ENCODE data around the gene DPAGT1. TPM values are rescaled to one million over a fixed set of nuclear protein-coding genes. Genes with fewer than 3 reads are reported as not detected.

The DPAGT1 gene
- total RNA-seq, 4 donors from 2014 or later = 14.2 to 28.7 (median 19.9) TPM

GRCh38 chr11:119121008-119121810, 19.6 kb upstream of the DPAGT1 start, which contains the start of gene HINFP:
HINFP (plus strand) TSS chr11:119121580; CDS start chr11:119126945, 5,365 bp downstream.
- under 1% methylated on average over 47 of the region's 54 CpGs for WGBS
- H3K9me3 ChIP-seq = no peaks in the 10 kb centered on the region
- intact Hi-C loops (cut with DNase I) = no loop called here
- H3K4me3 ChIP-seq = peak within 1 kb of the TSS; percentile 83 to 91 (median 87)
- H3K27me3 ChIP-seq = no peaks in the 10 kb centered on the region
- peaks cover 0 to 34% (median 29%) of the 10 kb centered on the region in 4 donors for H3K36me3 ChIP-seq
- TF ChIP-seq POLR2AphosphoS5 (IDR thresholded peaks at IDR 0.05) = peak; percentile 95
- peak in 1 of 3 experiments; percentile 19 for TF ChIP-seq CTCF (IDR thresholded peaks at IDR 0.05)
- TF ChIP-seq EP300 (IDR thresholded peaks at IDR 0.05) = no peak
- H3K4me1 ChIP-seq = peaks cover 20 to 35% (median 21%) of the 10 kb centered on the region in 4 donors
- DNase-seq (ENCODE audit: extremely low spot score) = peak; percentile 100
- H3K27ac ChIP-seq (replicated peaks in 1 of 4) = peak within 1 kb of the TSS; percentile 80 to 92 (median 84)

GRCh38 chr11:119120639-119121007, 19.0 kb upstream of the DPAGT1 start:
- H3K9me3 ChIP-seq = no peaks in the 10 kb centered on the region
- H3K27ac ChIP-seq (replicated peaks in 1 of 4) = peak overlapping the region; percentile 80 to 92 (median 84)
- no peak for DNase-seq (ENCODE audit: extremely low spot score)
- H3K36me3 ChIP-seq = peaks cover 0 to 40% (median 31%) of the 10 kb centered on the region in 4 donors
- H3K27me3 ChIP-seq = no peaks in the 10 kb centered on the region
- TF ChIP-seq EP300 (IDR thresholded peaks at IDR 0.05) (no peak), POLR2A (IDR thresholded peaks at IDR 0.05; ENCODE audit: low read depth) (no peak), POLR2AphosphoS5 (IDR thresholded peaks at IDR 0.05) (no peak), CTCF (IDR thresholded peaks at IDR 0.05) (no peak)
- peaks cover 20 to 29% (median 21%) of the 10 kb centered on the region in 4 donors for H3K4me1 ChIP-seq
- 12% methylated on average over 5 of the region's 5 CpGs for WGBS
- peak overlapping the region; percentile 83 to 91 (median 87) for H3K4me3 ChIP-seq
- intact Hi-C loops (cut with DNase I) = no loop called here

- no peak overlapping the region for H3K4me3 ChIP-seq
- peaks cover 20 to 24% (median 21%) of the 10 kb centered on the region in 4 donors for H3K4me1 ChIP-seq
- H3K27me3 ChIP-seq = no peaks in the 10 kb centered on the region
- 89% methylated on average over 1 of the region's 1 CpG for WGBS
- no peak overlapping the region for H3K27ac ChIP-seq (replicated peaks in 1 of 4)
- H3K36me3 ChIP-seq = peaks cover 10 to 44% (median 34%) of the 10 kb centered on the region in 4 donors
- no peaks in the 10 kb centered on the region for H3K9me3 ChIP-seq
- intact Hi-C loops (cut with DNase I) = no loop called here
- no peak for DNase-seq (ENCODE audit: extremely low spot score)
- no peak for TF ChIP-seq EP300 (IDR thresholded peaks at IDR 0.05)
- no peak for TF ChIP-seq POLR2AphosphoS5 (IDR thresholded peaks at IDR 0.05)
- TF ChIP-seq CTCF (IDR thresholded peaks at IDR 0.05) = no peak
- TF ChIP-seq POLR2A (IDR thresholded peaks at IDR 0.05; ENCODE audit: low read depth) = no peak
These were observed 17.3 kb upstream of the DPAGT1 start for GRCh38 chr11:119118946-119119345.

- DNase-seq (ENCODE audit: extremely low spot score) = no peak
- Histone ChIP-seq H3K4me1 (peaks cover 20 to 22% (median 20%) of the 10 kb centered on the region in 4 donors), H3K27me3 (no peaks in the 10 kb centered on the region), H3K27ac (replicated peaks in 1 of 4) (no peak overlapping the region), H3K4me3 (no peak overlapping the region), H3K9me3 (no peaks in the 10 kb centered on the region), H3K36me3 (peaks cover 16 to 47% (median 39%) of the 10 kb centered on the region in 4 donors)
- no peak for TF ChIP-seq CTCF (IDR thresholded peaks at IDR 0.05)
- no peak for TF ChIP-seq POLR2A (IDR thresholded peaks at IDR 0.05; ENCODE audit: low read depth)
- no peak for TF ChIP-seq EP300 (IDR thresholded peaks at IDR 0.05)
- TF ChIP-seq POLR2AphosphoS5 (IDR thresholded peaks at IDR 0.05) = no peak
- 96% methylated on average over 5 of the region's 5 CpGs for WGBS
- intact Hi-C loops (cut with DNase I) = no loop called here
These were observed 16.6 kb upstream of the DPAGT1 start for GRCh38 chr11:119118227-119118626.
